Tibial nerve (tissue), 4 donors: Measurements from ENCODE around the gene HSF5. TPM values are rescaled to one million over a fixed set of nuclear protein-coding genes. Genes with fewer than 3 reads are reported as not detected.

Experiments used
- DNase-seq, 2 donors: peaks; one replicate each; pipeline ENCODE4 v3.0.0-alpha.2; 2019; ENCODE audit warnings: low spot score in 2 of 2
- H3K27ac ChIP-seq, 4 donors: fragments of 200-600 bp; sonication (generic) in 3 of 4; one replicate each; pipeline ENCODE4 v1.5.1; 2017 to 2019; ENCODE audit warnings: mild to moderate bottlenecking in 1 of 4
- H3K27me3 ChIP-seq, 2 donors: fragments of 200-600 bp; sonication (generic) in 1 of 2; one replicate each; pipeline versions ENCODE4 v1.5.1 to v1.6.0; 2017 to 2019
- H3K36me3 ChIP-seq, 3 donors: fragments of 200-600 bp; sonication (generic); one replicate each; pipeline ENCODE4 v1.5.1; 2018 to 2019
- H3K4me1 ChIP-seq, 4 donors: fragments of 200-600 bp; sonication (generic) in 3 of 4; one replicate each; pipeline ENCODE4 v1.5.1; 2017 to 2019
- H3K4me3 ChIP-seq, 4 donors: fragments of 200-600 bp; sonication (generic) in 3 of 4; one replicate each; pipeline ENCODE4 v1.5.1; 2017 to 2019; ENCODE audit warnings: mild to moderate bottlenecking in 1 of 4, moderate library complexity in 1 of 4
- H3K9me3 ChIP-seq, 4 donors: fragments of 200-600 bp; sonication (generic) in 3 of 4; one replicate each; pipeline ENCODE4 v1.5.1; 2017 to 2019
- CTCF ChIP-seq, 5 experiments: fragments of 200-600 bp in 3 of 5; fragments of 450-650 bp in 2 of 5; sonication (generic) in 3 of 5; IDR thresholded peaks; one replicate each; pipeline ENCODE4 v1.5.1; 2016 to 2019; ENCODE audit warnings: antibody characterized with exemption in 5 of 5, mild to moderate bottlenecking in 3 of 5, moderate library complexity in 2 of 5
- EP300 ChIP-seq, 2 donors: sonication (generic); formaldehyde crosslinking; IDR thresholded peaks; one replicate each; pipeline ENCODE4 v1.6.1; 2017; ENCODE audit warnings: antibody characterized with exemption in 2 of 2, mild to moderate bottlenecking in 1 of 2
- POLR2A ChIP-seq, 2 donors: fragments of 450-650 bp; IDR thresholded peaks; one replicate each; pipeline ENCODE4 v1.6.1; 2017; ENCODE audit warnings: antibody characterized with exemption in 2 of 2, mild to moderate bottlenecking in 2 of 2, moderate library complexity in 2 of 2
- WGBS, 2 donors: methylation state at CpG; one replicate each; pipeline ENCODE4 v1.1.5; 2018; 5-methylcytosine and 5-hydroxymethylcytosine counted together
- total RNA-seq, 4 donors: library from RNA; depleted of rRNA; stranded (reverse); fragments of >200 nt; gene quantifications; one replicate each; pipeline ENCODE4 v1.1.0, GENCODE V29; 2016

Gene HSF5
- total RNA-seq, 4 donors from 2014 or later = 0.30 TPM; not detected in 3

- DNase-seq = no peak
- Histone ChIP-seq H3K4me3 (no peak overlapping the region), H3K36me3 (no peaks in the 10 kb centered on the region), H3K4me1 (no peaks in the 10 kb centered on the region), H3K27me3 (no peaks in the 10 kb centered on the region), H3K9me3 (no peaks in the 10 kb centered on the region), H3K27ac (no peak overlapping the region)
- no peak for TF ChIP-seq EP300 (IDR thresholded peaks at IDR 0.05)
- no peak for TF ChIP-seq CTCF (IDR thresholded peaks at IDR 0.05)
- TF ChIP-seq POLR2A (IDR thresholded peaks at IDR 0.05) = no peak
- 59 to 66% methylated on average over 4 of the region's 4 CpGs for WGBS, 2 donors
These were observed 92.0 kb downstream of the HSF5 start for GRCh38 chr17:58396173-58396572.

GRCh38 chr17:58394534-58395223 lies 93.5 kb downstream of the HSF5 start:
- no peak for DNase-seq
- H3K36me3 ChIP-seq = no peaks in the 10 kb centered on the region
- WGBS, 2 donors = 81 to 91% methylated on average over 3 of the region's 3 CpGs
- no peaks in the 10 kb centered on the region for H3K27me3 ChIP-seq
- no peak overlapping the region for H3K4me3 ChIP-seq
- H3K4me1 ChIP-seq = no peaks in the 10 kb centered on the region
- no peak overlapping the region for H3K27ac ChIP-seq
- no peak for TF ChIP-seq CTCF (IDR thresholded peaks at IDR 0.05)
- TF ChIP-seq EP300 (IDR thresholded peaks at IDR 0.05) = no peak
- no peak for TF ChIP-seq POLR2A (IDR thresholded peaks at IDR 0.05)
- H3K9me3 ChIP-seq = no peaks in the 10 kb centered on the region

DNA sequence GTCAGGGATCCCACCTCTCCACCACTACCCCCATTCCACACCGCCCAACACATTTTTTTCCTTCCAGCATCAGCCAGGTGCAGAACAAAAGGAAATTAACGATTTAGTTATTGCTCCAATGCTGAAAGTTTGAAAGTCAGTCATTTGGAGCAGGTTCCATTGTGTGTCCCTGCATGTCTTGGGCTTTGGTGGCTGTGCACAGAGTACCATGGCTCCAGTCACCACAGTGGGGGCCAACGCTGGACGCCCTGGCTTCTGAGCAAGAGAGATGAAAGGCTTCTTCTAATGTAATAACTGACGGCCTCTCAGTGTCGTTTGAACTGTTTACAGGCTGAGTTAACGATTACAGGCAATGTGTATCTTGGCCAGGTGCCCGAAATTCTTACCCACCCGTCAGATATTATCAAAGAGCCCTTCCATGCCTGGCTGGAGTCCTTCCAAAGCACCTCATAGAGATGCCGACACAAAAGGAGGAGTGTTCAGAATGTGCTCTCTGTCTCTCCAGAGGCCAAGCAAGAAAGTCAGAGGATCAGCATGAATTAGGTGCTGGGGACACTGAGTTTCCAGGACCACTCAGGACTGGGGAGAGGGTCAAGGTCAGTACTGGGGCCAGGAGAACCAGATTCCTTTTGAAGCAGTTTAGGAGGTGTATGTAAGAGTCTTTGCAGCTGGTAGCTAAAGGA lies 96.8 kb downstream of the HSF5 start:
- Histone ChIP-seq H3K9me3 (no peaks in the 10 kb centered on the region), H3K4me1 (no peaks in the 10 kb centered on the region), H3K36me3 (no peaks in the 10 kb centered on the region), H3K4me3 (no peak overlapping the region), H3K27me3 (no peaks in the 10 kb centered on the region), H3K27ac (no peak overlapping the region)
- DNase-seq = no peak
- TF ChIP-seq POLR2A (IDR thresholded peaks at IDR 0.05) (no peak), CTCF (IDR thresholded peaks at IDR 0.05) (no peak), EP300 (IDR thresholded peaks at IDR 0.05) (no peak)
- 27 to 29% methylated on average over 10 of the region's 10 CpGs for whole genome bisulfite sequencing, 2 donors

- Histone ChIP-seq H3K4me3 (no peak overlapping the region), H3K4me1 (no peaks in the 10 kb centered on the region), H3K36me3 (no peaks in the 10 kb centered on the region), H3K27me3 (no peaks in the 10 kb centered on the region), H3K9me3 (no peaks in the 10 kb centered on the region), H3K27ac (no peak overlapping the region)
- TF ChIP-seq POLR2A (IDR thresholded peaks at IDR 0.05) (no peak), EP300 (IDR thresholded peaks at IDR 0.05) (no peak), CTCF (IDR thresholded peaks at IDR 0.05) (no peak)
- WGBS, 2 donors = 86 to 95% methylated on average over 2 of the region's 2 CpGs
- no peak for DNase-seq
These were observed 97.3 kb downstream of the HSF5 start for GRCh38 chr17:58390884-58391283.
